CD4-positive, alpha-beta T cell treated with Interleukin-15 for 1 hour (primary cell): Measurements from ENCODE around the gene ASB1.

Experiments
- DNase-seq: peaks from one replicate; pipeline ENCODE4 v3.0.0-alpha.2; 2020

Gene ASB1

DNA sequence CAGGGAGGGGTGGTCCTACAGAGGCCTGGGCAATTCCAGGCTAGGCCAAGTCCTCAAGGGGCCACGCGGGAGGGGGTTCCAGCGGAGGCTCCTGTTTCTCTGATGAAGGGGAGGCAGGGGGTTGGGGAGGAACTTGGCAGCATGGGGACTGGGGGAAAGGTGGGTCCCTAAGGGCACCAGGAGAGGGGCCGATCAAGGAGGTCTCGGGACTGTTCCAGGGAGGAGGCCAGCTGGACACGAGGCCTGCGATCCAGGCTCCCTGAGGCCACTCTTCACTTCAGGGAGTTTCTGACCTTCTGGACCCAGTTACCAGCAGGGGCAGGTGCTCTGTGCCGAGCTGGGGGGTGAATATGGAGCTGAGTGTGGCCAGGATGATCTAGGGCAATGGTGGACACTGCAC lies 71.5 kb downstream of the ASB1 start:
- DNase-seq: no peak

DNA sequence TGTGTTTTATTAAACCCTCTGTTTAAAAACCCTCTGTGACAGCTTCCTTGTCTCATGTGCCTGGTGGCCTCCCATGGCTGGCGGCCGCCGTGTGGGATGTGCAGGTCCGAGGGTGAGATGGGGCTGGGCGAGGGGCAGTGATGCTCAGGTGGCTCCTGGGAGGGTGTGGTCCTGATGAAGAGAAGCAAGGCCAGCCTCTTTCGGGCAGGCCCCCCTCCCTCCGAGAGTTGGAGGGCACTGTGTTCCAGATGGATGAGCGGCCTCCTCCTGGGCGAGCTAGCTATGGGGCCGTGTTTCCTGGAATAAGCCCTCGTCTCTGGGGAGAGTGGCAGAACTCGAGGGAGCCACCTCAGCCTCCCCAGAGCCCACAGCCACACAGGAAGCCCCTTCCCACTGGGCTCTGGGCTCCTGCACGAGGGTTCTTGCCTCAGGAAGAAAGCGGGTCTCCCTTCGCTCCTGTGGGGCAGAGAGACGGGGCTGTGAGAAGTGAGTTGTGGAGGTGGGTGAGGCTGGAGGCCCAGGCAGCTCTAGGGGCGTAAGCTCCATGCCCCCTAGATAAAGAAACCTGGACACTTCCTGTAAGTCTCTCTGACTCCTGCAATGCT lies 72.1 kb downstream of the ASB1 start:
- no peak for DNase-seq

DNA sequence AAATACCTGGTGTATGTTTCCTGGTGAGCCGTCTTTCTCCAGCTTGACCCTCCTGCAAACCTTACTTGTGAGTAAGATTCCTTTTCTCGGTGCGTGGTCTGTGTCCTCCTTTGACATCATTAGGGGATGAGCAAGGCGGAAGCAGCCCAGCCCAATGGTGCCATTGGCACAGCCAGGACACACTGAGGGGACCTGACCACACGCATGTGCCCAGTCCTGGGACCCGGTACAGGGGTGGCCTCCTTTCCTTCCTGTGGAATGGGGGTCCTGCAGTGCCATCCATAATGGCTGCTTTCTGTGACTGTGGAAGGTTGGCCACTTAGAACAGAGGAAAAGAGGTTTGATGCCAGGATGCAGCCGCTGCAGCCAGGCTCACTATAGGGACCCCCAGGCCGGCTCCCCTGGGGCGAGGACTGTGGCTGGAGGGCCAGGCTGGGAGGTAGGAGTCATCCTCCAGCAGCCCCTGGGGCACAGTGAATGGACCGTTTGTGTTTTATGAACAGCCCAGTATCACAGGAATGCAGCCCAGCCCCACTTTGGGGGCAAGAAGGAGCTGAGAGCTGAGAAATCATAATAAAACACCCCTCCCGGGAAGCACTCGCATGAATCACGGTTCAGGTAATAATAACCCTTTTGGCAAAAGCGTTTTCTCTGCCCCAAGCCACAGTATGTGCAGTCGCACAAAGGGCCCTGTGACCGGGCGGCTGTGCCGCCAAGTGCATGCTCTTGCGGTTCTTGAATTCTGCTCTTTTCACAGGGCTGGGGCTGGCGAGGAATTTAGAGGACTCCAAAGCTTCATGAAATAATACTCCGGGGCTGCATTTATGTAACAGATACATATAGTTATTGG lies 73.2 kb downstream of the ASB1 start:
- DNase-seq: no peak

DNA sequence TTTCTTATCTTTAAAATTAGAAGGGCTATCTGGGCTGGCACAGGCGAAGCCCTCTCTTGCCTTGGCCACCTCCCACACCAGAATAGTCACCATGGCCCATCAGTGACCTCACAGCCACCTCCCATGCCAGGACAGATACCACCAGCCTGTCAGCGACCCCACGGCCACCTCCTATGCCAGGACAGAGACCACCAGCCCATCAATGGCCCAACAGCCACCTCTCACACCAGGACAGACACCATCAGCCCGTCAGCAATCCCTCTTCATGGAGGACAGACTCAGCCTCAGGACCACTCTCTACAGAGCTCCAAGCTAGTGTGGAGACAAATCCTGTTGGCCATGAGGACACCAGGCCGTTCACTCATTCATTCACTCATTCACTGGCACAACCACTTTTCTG lies 74.6 kb downstream of the ASB1 start:
- DNase-seq: no peak
